Measurements from ENCODE around the gene EXOG.
"Not testable (repeated sequence)": the region's sequence is repeated elsewhere in the genome, so short reads cannot be mapped to it uniquely, and the experiment has no call there.

The EXOG gene

DNA sequence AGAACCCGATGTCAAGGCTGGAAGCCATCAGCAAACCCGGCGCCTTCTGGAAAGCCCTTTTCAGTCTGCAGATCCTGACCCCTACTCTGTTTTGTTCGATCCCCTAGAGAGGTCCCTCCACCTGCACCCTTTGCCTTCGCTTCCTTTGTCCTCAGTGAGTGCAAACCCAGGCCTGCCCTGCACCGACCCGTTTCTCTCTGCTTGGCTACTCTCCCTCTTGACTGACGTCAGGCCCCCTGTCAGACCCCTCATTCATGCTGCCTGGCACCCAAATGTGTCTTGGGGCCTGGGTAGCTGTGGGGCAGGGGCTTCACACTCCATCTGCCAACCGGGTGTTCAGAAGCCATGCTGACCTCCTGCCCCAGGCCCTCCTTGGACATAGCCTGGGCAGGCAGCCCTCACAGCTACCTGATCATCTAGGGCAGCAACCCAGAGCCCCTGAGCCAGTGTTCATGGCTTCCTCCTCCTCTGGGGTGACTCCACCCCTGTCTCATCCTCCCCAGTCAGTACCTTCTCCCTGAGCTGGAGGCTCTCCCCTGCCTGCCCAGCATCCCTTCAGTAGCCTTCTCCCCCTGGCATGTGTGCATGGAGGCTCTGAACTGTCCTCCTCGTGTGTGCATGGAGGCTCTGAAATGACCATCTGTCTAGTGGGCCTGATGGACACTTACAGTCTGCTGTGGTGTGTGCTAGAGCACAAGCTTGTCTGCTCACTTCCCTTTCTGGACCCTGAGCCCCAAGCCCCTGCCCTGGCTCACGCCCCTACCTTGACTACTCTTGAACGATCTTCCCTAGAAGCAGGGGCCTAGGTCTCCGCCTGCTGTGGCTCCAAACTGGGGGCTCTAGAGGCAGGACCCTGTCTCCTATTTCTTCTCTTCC, 69.4 kb downstream of the EXOG start:
- no peak for DNase-seq

GRCh38 chr3:38566215-38566528, 70.0 kb downstream of the EXOG start:
- no peak for DNase-seq

- not testable (repeated sequence) for DNase-seq
These were observed 70.7 kb downstream of the EXOG start for GRCh38 chr3:38566794-38567193.

GRCh38 chr3:38567498-38567897, 71.4 kb downstream of the EXOG start:
- DNase-seq, result no peak

DNA sequence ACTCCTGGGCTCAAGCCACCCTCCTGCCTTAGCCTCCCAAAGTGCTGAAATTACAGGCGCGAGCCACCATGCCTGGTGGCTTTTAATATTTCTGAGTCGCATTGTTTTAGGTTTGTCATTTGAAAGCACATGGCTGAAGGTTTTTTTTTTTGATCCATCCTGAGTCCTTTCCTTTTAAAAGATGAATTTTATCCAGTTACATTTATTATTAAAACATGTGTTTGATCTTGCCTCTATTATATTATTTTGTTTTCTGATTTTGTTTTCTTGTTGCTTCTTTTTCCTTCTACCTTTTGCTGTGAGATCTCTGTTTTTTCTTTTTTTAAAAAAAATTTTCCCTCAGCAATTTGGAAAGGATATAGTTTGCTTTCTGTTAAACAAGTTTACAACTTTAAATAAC, 77.0 kb downstream of the EXOG start:
- no peak for DNase-seq

DNA sequence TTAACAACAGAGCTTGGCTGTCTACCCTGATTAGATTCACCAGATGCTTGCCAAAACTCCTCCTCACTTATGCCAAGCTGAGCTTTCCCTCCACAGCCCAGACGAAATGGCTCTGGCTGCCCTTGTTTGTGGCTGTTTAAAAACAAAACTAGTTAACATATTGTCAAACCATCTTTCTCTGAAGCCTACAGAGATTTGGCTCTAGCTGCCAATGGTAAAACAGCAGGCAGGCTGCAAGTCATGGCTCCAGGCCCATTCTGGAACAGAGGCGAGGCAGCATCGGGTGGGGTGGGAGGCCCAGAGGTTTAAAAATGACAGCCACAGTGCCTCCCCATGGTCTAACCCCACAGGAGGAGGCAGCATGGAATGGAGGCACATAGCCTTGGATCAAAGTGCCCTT, 77.4 kb downstream of the EXOG start:
- DNase-seq, result no peak

- DNase-seq, result no peak
These were observed 78.5 kb downstream of the EXOG start for GRCh38 chr3:38574411-38575278.

DNA sequence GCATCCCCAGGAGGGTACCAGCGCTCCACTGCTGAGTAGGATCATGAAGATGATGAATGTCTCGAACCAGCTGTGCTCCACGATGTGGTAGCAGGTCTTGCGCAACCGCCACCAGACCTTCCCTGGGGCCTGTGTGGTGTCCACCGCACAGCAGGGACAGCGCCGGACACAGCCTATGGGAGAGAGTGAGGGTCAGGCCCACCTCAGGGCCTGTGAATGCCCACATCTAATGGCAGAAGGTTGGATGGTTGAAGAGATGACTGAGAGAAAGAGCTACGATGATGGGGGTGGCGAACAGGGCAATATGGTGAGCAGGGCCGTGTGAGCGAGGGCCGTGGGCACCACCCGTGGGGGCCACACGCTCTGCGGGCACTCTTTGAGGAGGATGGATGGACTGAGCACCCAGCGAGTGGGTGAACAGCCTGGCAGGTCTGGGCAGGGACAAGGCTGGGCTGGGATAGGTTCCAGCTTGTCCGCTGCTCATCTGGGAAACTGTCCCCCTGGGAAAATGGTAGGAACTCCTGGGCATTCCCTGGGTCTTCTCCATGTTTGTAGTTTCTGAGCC, 79.2 kb downstream of the EXOG start:
- DNase-seq, result no peak

All from activated CD4-positive, alpha-beta T cell treated with anti-CD3 and anti-CD28 coated beads, Interleukin-2, amount 50 U/mL, for 4 hours (primary cell).